Immature natural killer cell (primary cell): ENCODE data around the gene SPRED1. TPM values are rescaled to one million over a fixed set of nuclear protein-coding genes. Genes with fewer than 3 reads are reported as not detected.
"Not testable (repeated sequence)": the region's sequence is repeated elsewhere in the genome, so short reads cannot be mapped to it uniquely, and the experiment has no call there.

Experiments used
- DNase-seq, 3 donors: peaks; one replicate each; pipeline ENCODE4 v3.0.0; 2022; ENCODE audit warnings: mixed read lengths in 1 of 3
- H3K27ac Mint-ChIP-seq, 6 donors: one replicate each; pipeline ENCODE4 v1.8.0; 2020; ENCODE audit warnings: mixed read lengths in 6 of 6, mild to moderate bottlenecking in 5 of 6, inconsistent platforms in 4 of 6, moderate library complexity in 3 of 6
- H3K27me3 Mint-ChIP-seq, 3 donors: one replicate each; pipeline ENCODE4 v1.8.0; 2020 to 2021; ENCODE audit warnings: low read depth in 3 of 3, mild to moderate bottlenecking in 3 of 3, mixed read lengths in 3 of 3, moderate library complexity in 3 of 3, inconsistent platforms in 1 of 3
- H3K36me3 Mint-ChIP-seq, 3 donors: one replicate each; pipeline ENCODE4 v1.8.0; 2020; ENCODE audit warnings: mixed read lengths in 3 of 3, inconsistent platforms in 2 of 3, mild to moderate bottlenecking in 2 of 3
- H3K4me1 Mint-ChIP-seq, 2 donors: one replicate each; pipeline ENCODE4 v1.8.0; 2020; ENCODE audit warnings: inconsistent platforms in 2 of 2, mild to moderate bottlenecking in 2 of 2, mixed read lengths in 2 of 2, moderate library complexity in 1 of 2
- H3K4me3 Mint-ChIP-seq, 5 donors: one replicate each; pipeline ENCODE4 v1.8.0; 2020; ENCODE audit warnings: mild to moderate bottlenecking in 5 of 5, mixed read lengths in 5 of 5, inconsistent platforms in 3 of 5, moderate library complexity in 3 of 5
- H3K9me3 Mint-ChIP-seq, 6 donors: one replicate each; pipeline ENCODE4 v1.8.0; 2020; ENCODE audit warnings: mild to moderate bottlenecking in 6 of 6, mixed read lengths in 6 of 6, inconsistent platforms in 4 of 6, moderate library complexity in 3 of 6
- polyA plus RNA-seq, 3 donors: library from polyadenylated mRNA; unstranded; fragments of 300-500 nt; fragmentation: Illumina TruSeq; gene quantifications; one replicate each; pipeline ENCODE4 v1.2.3, GENCODE V29; 2021

Gene SPRED1
- polyA plus RNA-seq, 3 donors from 2014 or later: 0.10 to 0.99 TPM; not detected in 1

GRCh38 chr15:38277281-38277680 lies 24.6 kb downstream of the SPRED1 start:
- H3K27ac Mint-ChIP-seq, H3K4me3 Mint-ChIP-seq, H3K36me3 Mint-ChIP-seq, H3K9me3 Mint-ChIP-seq, H3K27me3 Mint-ChIP-seq, DNase-seq: not testable (repeated sequence)
- H3K4me1 Mint-ChIP-seq: peaks cover 5 to 14% of the 10 kb centered on the region in 2 donors

- no peak overlapping the region for H3K4me3 Mint-ChIP-seq
- no peak for DNase-seq
- H3K9me3 Mint-ChIP-seq: no peaks in the 10 kb centered on the region
- H3K4me1 Mint-ChIP-seq: no peaks in the 10 kb centered on the region
- H3K36me3 Mint-ChIP-seq: no peaks in the 10 kb centered on the region
- no peak overlapping the region for H3K27ac Mint-ChIP-seq
- H3K27me3 Mint-ChIP-seq: peaks cover 0 to 2% (median 0%) of the 10 kb centered on the region in 3 donors
These were observed 28.4 kb downstream of the SPRED1 start for GRCh38 chr15:38281031-38281430.

GRCh38 chr15:38283010-38283409 lies 30.4 kb downstream of the SPRED1 start:
- Mint-ChIP-seq H3K9me3 (no peaks in the 10 kb centered on the region), H3K36me3 (no peaks in the 10 kb centered on the region), H3K4me1 (no peaks in the 10 kb centered on the region), H3K4me3 (no peak overlapping the region), H3K27me3 (peaks cover 0 to 2% (median 0%) of the 10 kb centered on the region in 3 donors), H3K27ac (no peak overlapping the region)
- DNase-seq: no peak

GRCh38 chr15:38285456-38285855 lies 32.8 kb downstream of the SPRED1 start:
- H3K9me3 Mint-ChIP-seq: no peaks in the 10 kb centered on the region
- H3K27me3 Mint-ChIP-seq: peaks cover 0 to 2% (median 0%) of the 10 kb centered on the region in 3 donors
- no peak overlapping the region for H3K27ac Mint-ChIP-seq
- H3K4me3 Mint-ChIP-seq: no peak overlapping the region
- no peak for DNase-seq
- H3K4me1 Mint-ChIP-seq: no peaks in the 10 kb centered on the region
- H3K36me3 Mint-ChIP-seq: no peaks in the 10 kb centered on the region

- no peaks in the 10 kb centered on the region for H3K9me3 Mint-ChIP-seq
- H3K27me3 Mint-ChIP-seq: peaks cover 0 to under 1% (median 0%) of the 10 kb centered on the region in 3 donors
- H3K4me1 Mint-ChIP-seq: no peaks in the 10 kb centered on the region
- no peak overlapping the region for H3K4me3 Mint-ChIP-seq
- DNase-seq: no peak
- no peak overlapping the region for H3K27ac Mint-ChIP-seq
- peaks cover 0 to 3% (median 3%) of the 10 kb centered on the region in 3 donors for H3K36me3 Mint-ChIP-seq
These were observed 41.5 kb downstream of the SPRED1 start for GRCh38 chr15:38294126-38294525.

GRCh38 chr15:38297623-38298388 lies 45.2 kb downstream of the SPRED1 start:
- H3K27ac Mint-ChIP-seq: no peak overlapping the region
- H3K9me3 Mint-ChIP-seq: no peaks in the 10 kb centered on the region
- no peak overlapping the region for H3K4me3 Mint-ChIP-seq
- no peaks in the 10 kb centered on the region for H3K36me3 Mint-ChIP-seq
- H3K4me1 Mint-ChIP-seq: peaks cover 5 to 6% of the 10 kb centered on the region in 2 donors
- DNase-seq: no peak
- H3K27me3 Mint-ChIP-seq: peaks cover 0 to 4% (median 2%) of the 10 kb centered on the region in 3 donors

GRCh38 chr15:38299216-38299615 lies 46.6 kb downstream of the SPRED1 start:
- Mint-ChIP-seq H3K36me3 (no peaks in the 10 kb centered on the region), H3K9me3 (no peaks in the 10 kb centered on the region), H3K27me3 (peaks cover 0 to 4% (median 2%) of the 10 kb centered on the region in 3 donors), H3K4me1 (peaks cover 10 to 12% of the 10 kb centered on the region in 2 donors), H3K27ac (no peak overlapping the region), H3K4me3 (no peak overlapping the region)
- no peak for DNase-seq

GRCh38 chr15:38300395-38300794 lies 47.8 kb downstream of the SPRED1 start:
- Mint-ChIP-seq H3K36me3 (peaks cover 0 to 1% (median 0%) of the 10 kb centered on the region in 3 donors), H3K27me3 (peaks cover 0 to 4% (median 2%) of the 10 kb centered on the region in 3 donors), H3K27ac (no peak overlapping the region), H3K4me3 (no peak overlapping the region), H3K4me1 (peaks cover 10 to 12% of the 10 kb centered on the region in 2 donors), H3K9me3 (no peaks in the 10 kb centered on the region)
- DNase-seq: no peak

- H3K4me3 Mint-ChIP-seq: no peak overlapping the region
- peaks cover 0 to 4% (median 1%) of the 10 kb centered on the region in 3 donors for H3K27me3 Mint-ChIP-seq
- no peak overlapping the region for H3K27ac Mint-ChIP-seq
These were observed 51.8 kb downstream of the SPRED1 start for GRCh38 chr15:38304481-38304880.

GRCh38 chr15:38307251-38307650 lies 54.6 kb downstream of the SPRED1 start:
- Mint-ChIP-seq H3K36me3 (peaks cover 0 to 4% (median 0%) of the 10 kb centered on the region in 3 donors), H3K27ac (no peak overlapping the region), H3K4me1 (peaks cover 35 to 36% of the 10 kb centered on the region in 2 donors), H3K9me3 (no peaks in the 10 kb centered on the region), H3K4me3 (peak overlapping the region in 1 of 5 donors; percentile 18), H3K27me3 (peaks cover 3 to 4% (median 3%) of the 10 kb centered on the region in 3 donors)
- DNase-seq: no peak

More at GRCh38 chr15:38304481-38304880, 51.8 kb downstream of the SPRED1 start:
- Mint-ChIP-seq H3K36me3 (peaks cover 0 to 4% (median 0%) of the 10 kb centered on the region in 3 donors), H3K4me1 (peaks cover 35 to 36% of the 10 kb centered on the region in 2 donors), H3K9me3 (no peaks in the 10 kb centered on the region)
- no peak for DNase-seq

GRCh38 chr15:38307861-38308641 lies 55.4 kb downstream of the SPRED1 start:
- Mint-ChIP-seq H3K36me3 (peaks cover 0 to 4% (median 0%) of the 10 kb centered on the region in 3 donors), H3K4me3 (peak overlapping the region in 4 of 5 donors; percentile 31 to 50 (median 40)), H3K9me3 (no peaks in the 10 kb centered on the region), H3K4me1 (peaks cover 27 to 28% of the 10 kb centered on the region in 2 donors), H3K27me3 (peaks cover 0 to 7% (median 4%) of the 10 kb centered on the region in 3 donors), H3K27ac (no peak overlapping the region)
- peak in 1 of 3 donors; percentile 7 for DNase-seq

GRCh38 chr15:38308797-38309196 lies 56.2 kb downstream of the SPRED1 start:
- Mint-ChIP-seq H3K27ac (no peak overlapping the region), H3K36me3 (peaks cover 0 to 4% (median 0%) of the 10 kb centered on the region in 3 donors), H3K4me3 (peak overlapping the region in 1 of 5 donors; percentile 50), H3K27me3 (peaks cover 0 to 7% (median 4%) of the 10 kb centered on the region in 3 donors), H3K4me1 (peaks cover 24 to 25% of the 10 kb centered on the region in 2 donors), H3K9me3 (no peaks in the 10 kb centered on the region)
- no peak for DNase-seq

- Mint-ChIP-seq H3K4me1 (peaks cover 18 to 19% of the 10 kb centered on the region in 2 donors), H3K27me3 (peaks cover 0 to 7% (median 3%) of the 10 kb centered on the region in 3 donors), H3K4me3 (no peak overlapping the region), H3K36me3 (peaks cover 0 to 6% (median 0%) of the 10 kb centered on the region in 3 donors), H3K27ac (no peak overlapping the region), H3K9me3 (no peaks in the 10 kb centered on the region)
- no peak for DNase-seq
These were observed 59.6 kb downstream of the SPRED1 start for GRCh38 chr15:38312190-38312589.

GRCh38 chr15:38316311-38316710 lies 63.7 kb downstream of the SPRED1 start:
- Mint-ChIP-seq H3K27ac (no peak overlapping the region), H3K36me3 (peaks cover 0 to 6% (median 0%) of the 10 kb centered on the region in 3 donors), H3K27me3 (peaks cover 0 to 5% (median 0%) of the 10 kb centered on the region in 3 donors)

More at GRCh38 chr15:38316311-38316710, 63.7 kb downstream of the SPRED1 start:
- DNase-seq: no peak
- no peaks in the 10 kb centered on the region for H3K4me1 Mint-ChIP-seq
- H3K9me3 Mint-ChIP-seq: no peaks in the 10 kb centered on the region
- H3K4me3 Mint-ChIP-seq: no peak overlapping the region
